Kidney tubule cell (primary cell): ENCODE data around the gene PCP4L1.

Source experiments
- DNase-seq: peaks from one replicate; pipeline ENCODE4 v3.0.0-alpha.2; 2018; ENCODE audit warnings: low spot score

PCP4L1 gene

GRCh38 chr1:161267321-161267720, 8.8 kb downstream of the PCP4L1 start:
- DNase-seq = no peak

GRCh38 chr1:161273402-161273801, 14.9 kb downstream of the PCP4L1 start:
- DNase-seq = no peak

- no peak for DNase-seq
Measured at GRCh38 chr1:161274874-161275273, 16.3 kb downstream of the PCP4L1 start.

- DNase-seq = no peak
Measured at GRCh38 chr1:161282991-161283390, 24.4 kb downstream of the PCP4L1 start.

- DNase-seq = no peak
Measured at GRCh38 chr1:161285113-161285512, 26.6 kb downstream of the PCP4L1 start.

DNA sequence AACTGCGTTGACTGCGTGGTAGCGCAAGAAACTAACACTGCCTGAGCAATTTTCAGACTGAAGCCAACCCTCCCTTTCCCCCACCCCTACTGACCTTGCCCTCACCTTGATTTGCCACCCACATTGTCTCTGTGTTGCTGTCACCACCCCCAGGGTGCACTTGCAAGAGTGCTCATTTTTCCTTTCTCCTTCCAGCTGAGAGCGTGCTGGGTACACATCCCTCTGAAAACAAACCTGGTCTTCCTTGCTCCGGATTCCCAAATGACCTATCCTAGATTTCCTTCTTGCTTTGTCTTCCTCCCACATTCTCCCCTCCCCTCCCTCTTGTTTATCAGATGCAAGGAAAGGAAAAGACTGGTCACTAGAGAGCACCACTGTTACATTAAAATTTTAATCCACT, 27.0 kb downstream of the PCP4L1 start:
- no peak for DNase-seq

DNA sequence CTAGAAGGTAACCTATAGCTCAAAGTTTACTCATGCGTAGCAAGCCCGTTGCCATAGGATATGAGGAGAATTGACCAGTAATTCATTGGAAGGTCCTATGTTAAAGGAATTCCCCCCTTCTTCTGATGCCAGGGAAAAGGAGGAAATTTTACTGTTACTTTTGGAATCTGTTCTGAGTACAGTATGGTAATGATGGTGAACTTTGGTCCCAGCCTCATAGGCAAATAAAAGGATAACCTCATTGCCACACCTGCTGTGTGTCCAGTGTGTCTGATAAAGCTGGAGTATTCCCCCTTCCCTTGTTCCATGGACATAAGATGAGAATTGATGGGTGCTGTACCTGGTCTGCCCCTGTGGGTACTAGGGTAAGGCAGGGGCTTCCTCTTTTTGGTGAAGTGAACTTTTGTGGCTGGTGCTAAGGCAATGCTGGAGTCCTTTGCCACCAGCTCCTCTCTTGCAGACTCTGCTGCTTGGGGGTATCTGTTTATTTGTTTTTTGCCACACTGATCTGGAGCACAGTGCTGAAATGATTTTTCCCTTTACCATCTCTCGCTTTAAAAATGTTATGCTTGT, 29.0 kb downstream of the PCP4L1 start:
- no peak for DNase-seq

DNA sequence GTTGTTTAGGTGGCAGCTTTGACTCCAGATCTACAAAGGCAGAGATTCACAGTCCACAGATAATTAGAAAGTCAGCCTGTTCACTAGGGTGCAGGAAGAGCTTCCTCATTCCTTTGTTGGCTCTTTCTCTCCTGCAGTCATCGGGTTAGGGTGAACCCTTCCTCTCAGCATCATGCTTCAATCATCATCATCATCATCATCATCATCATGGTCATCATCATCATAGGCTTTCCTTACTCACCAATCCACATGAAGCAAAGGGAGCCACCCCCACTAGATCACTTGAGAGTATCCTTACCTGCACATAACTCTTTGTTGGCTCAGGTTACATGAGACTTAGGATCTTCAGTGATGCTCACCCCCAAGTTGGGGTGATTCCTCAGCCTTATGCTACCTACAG, 32.2 kb downstream of the PCP4L1 start:
- no peak for DNase-seq

- DNase-seq = no peak
Measured at GRCh38 chr1:161297415-161297814, 38.9 kb downstream of the PCP4L1 start.

DNA sequence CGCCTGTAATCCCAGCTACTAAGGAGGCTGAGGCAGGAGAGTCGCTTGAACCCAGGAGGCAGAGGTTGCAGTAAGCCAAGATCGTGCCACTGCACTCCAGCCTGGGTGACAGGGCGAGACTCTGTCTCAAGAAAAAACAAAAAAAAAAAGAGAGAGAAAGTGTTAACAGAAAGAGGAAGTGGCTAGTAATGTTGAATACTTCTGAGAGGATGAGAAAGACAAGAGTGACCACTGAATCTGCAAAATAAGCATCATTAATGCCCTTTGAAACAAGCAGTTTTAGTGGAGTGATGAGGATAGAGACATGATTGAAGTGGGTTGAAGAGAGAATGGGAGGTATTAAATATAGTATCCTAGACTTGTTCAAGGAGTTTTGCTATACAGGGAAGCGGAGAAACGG, 39.6 kb downstream of the PCP4L1 start:
- DNase-seq = no peak

GRCh38 chr1:161299347-161299746, 40.8 kb downstream of the PCP4L1 start:
- no peak for DNase-seq

DNA sequence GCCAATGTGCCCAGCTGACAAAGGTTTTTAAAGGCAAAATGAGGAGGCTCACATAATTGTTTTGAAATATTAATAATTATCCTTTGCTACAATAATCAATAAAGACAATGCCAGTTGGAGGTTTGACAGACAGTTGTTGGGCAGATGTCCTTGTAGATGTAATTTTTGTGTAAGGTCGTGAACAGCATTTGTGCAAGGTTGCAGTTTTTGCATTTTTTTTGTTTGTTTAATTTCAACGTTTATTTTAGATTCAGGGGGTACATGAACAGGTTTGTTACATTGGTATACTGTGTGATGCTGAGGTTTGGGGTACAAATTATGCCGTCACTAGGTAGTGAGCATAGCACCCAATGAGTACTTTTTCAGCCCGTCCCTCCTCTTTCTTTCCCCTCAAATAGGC, 41.9 kb downstream of the PCP4L1 start:
- no peak for DNase-seq

DNA sequence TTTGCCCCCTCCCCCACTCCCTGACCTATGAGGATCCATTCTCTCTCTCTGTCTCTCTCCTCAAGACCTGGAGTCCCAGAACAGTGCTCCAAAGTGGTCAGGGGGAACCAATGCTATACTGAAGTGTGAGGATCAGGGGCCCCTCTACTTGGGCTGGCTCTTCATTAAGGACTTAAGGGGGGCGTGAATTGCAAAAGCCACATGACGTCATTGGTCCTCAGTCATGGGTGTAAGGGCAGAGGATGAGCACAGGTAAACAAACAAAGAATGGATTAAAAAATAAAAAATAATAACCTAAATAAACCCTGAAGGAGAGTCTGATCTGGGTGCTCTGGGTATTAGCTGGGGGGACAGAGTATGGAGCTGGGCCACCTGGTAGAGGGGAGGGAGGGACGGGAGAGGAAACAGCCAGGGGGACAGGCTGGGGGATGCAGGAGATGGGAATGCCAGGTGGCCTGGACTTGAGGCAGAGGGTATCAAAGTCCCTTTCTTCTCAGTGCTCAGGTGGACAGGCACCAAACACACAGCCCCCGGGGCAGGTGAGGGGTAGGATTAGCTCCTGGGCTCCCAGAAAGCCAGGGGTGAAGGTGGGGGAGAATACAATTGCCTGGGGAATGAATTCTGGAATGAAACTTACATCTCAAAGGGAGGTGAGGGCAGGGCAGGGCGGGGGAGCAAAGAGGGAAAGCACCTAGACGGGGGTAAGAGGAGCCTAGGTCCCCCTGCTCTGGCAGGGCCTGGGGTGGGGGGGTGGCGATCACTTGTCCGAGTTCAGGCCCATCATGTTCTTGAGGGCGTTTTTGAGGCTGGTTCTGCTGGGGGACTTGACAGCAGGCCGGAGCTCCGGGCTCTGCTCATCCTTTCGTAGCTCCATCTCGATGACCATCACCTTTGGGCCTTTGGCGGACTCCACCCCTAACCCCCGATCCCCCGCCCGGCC, 46.7 kb downstream of the PCP4L1 start:
- no peak for DNase-seq

DNA sequence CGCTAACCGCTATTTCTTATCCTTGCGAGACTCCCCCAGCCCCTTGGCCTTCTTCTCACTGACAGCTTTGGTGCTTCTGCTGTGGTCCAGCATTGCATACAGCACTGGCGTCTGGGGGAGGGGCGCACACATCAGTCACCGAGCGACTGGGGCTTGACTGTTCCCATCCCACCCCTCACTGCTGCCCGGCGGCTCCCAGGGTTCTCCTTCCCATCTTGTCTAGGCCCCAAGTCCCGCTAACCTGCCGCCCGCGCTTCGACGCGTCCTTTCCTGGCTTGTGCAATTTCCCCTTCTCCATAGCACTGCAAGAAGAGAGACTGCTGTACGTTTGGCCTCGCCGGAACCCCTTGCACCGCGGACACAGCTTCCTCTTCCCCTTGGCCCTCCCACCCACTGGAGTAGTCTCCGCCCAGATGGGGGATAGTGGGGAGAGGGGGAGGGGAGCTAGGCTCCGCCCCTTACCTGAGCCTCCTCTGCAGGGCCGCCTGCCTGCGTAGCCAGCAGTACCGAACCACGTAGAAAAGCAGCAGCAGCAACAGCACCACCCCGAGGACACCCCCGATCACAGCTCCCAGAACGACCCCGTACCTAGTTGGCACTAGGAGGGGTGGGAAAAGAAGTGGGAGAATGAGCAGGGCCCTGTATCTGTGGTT, 47.4 kb downstream of the PCP4L1 start:
- peak; percentile 69 for DNase-seq

- DNase-seq = peak; percentile 26
Measured at GRCh38 chr1:161307230-161307768, 48.8 kb downstream of the PCP4L1 start.

- DNase-seq = no peak
Measured at GRCh38 chr1:161307892-161308638, 49.5 kb downstream of the PCP4L1 start.

DNA sequence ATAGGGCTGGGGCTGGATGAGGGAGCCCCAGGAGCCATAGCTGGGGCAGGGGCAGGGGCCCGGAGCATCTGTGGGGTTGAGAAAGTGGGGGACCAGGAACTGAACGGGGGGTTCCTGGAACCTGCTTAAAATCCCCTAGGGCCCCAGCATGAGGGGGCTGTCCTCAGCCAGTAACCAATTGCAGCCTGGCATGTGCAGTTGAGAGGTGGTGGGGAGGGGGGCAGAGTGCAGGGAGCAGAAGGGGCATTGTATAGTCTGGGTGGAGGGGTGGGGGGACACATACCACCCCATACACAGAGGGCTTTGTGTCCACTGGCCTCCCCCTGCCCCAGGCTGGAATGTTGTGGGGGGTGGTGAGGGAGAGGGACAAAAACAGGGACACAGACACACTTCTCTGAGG, 51.3 kb downstream of the PCP4L1 start, which contains the start of gene MPZ:
TSS of gene MPZ (minus strand) at position 101 of the 400 bp plus-strand sequence. CDS start at position 38, 63 bp downstream.
- no peak for DNase-seq

GRCh38 chr1:161311595-161312181, 53.1 kb downstream of the PCP4L1 start:
- peak; percentile 86 for DNase-seq

DNA sequence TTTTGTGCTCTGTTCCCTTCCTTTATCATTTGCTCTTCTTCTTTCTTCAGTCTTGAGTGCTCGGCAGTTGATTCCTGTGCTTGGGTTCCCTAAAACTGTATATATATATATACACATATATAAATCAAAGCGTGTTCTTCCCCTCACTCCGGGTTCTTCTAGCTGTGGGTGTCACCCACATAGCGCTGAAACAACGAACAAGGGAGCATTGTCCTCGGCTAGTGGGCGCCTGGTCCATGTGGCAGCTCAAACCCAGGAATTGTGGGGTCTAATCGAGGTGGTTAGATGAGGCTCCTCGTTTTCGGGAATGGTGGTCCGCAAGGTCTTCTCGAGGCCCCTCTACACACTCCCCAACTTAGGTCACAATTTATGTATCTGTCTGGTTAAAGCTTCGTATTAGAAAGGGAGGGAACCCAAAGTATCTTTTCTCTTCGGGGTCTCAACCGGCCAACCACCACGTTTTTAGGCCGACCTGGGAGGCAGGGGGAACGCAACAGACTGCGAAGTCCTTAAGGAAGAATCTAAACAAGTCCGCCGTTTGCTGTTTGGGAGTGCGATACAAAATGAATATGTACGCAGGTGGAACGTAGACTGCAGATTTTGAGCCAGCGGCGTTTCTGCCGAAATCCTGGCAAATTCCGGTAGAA, 55.1 kb downstream of the PCP4L1 start:
- no peak for DNase-seq

DNA sequence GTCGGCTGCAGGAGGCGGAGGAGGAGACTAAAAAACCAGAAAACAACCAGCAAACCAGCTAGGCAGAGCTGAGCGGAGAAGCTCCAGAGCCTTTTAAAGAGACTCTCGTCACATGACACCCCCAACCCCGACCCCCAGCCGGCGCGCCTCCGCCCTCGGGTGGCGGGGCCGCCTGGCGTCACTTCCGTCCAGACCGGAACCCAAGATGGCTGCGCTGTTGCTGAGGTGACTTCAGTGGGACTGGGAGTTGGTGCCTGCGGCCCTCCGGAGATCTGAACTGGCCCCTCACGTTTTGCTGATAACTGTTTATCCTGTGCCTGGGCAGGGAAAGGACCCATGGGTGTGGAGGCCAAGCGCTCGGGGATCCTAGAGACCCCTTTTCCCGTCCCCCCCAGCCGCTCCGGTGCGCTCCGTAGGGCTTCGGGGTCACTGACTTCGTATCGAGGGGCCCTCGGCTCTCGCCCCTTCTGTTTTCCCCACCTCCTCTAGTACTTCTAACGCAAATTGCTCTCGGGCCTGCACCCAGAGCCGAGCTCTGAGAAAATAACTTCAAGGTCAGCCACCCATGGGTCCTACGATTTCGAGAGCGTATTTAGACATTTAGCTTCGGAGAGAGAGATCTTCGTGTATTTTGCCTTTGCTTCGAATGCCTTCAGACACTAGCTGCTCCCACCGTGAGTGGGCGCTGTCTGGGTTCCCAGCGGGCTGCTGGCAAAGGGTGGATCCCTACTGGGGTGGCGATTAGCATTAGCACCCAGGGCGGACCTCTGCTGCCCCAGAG, 55.8 kb downstream of the PCP4L1 start, which contains the start of gene SDHC:
TSS of gene SDHC (plus strand) at position 181 of the 781 bp plus-strand sequence. CDS start at position 206, 25 bp downstream.
- peak; percentile 86 for DNase-seq
